Natural killer cell treated with Interleukin-12 subunit alpha and Interleukin-12 subunit beta and Interleukin-15 and Interleukin-18, amount 100 ng/mL, for 72 hours (primary cell): ENCODE data around the gene ZPLD1. TPM values are rescaled to one million over a fixed set of nuclear protein-coding genes. Genes with fewer than 3 reads are reported as not detected.

Experiments used
- ATAC-seq, 2 donors: fragments of 150-1000 bp; cut with Tn5 transposase in 1 of 2; sonication (Bioruptor Pico), chemical (Tn5 transposase) in 1 of 2; 2 replicates each; pipeline ENCODE4 v1.10.0; 2021
- DNase-seq: peaks from one replicate; pipeline ENCODE4 v3.0.0; 2022; ENCODE audit warnings: low spot score
- H3K27ac Mint-ChIP-seq, 2 donors: 1 replicate in 1 of 2; 2 replicates in 1 of 2; pipeline ENCODE4 v1.8.0; 2022; ENCODE audit warnings: mixed read lengths in 2 of 2, mild to moderate bottlenecking in 1 of 2, moderate library complexity in 1 of 2
- H3K27me3 Mint-ChIP-seq, 2 donors: 1 replicate in 1 of 2; 2 replicates in 1 of 2; pipeline ENCODE4 v1.8.0; 2022; ENCODE audit warnings: mixed read lengths in 2 of 2
- H3K36me3 Mint-ChIP-seq: one replicate; pipeline ENCODE4 v1.8.0; 2022; ENCODE audit warnings: mixed read lengths
- H3K4me1 Mint-ChIP-seq, 2 donors: 1 replicate in 1 of 2; 2 replicates in 1 of 2; pipeline ENCODE4 v1.8.0; 2022; ENCODE audit warnings: low read depth in 2 of 2, mixed read lengths in 2 of 2, mild to moderate bottlenecking in 1 of 2
- H3K4me3 Mint-ChIP-seq: one replicate; pipeline ENCODE4 v1.8.0; 2022; ENCODE audit warnings: mixed read lengths
- H3K9me3 Mint-ChIP-seq: 2 replicates; pipeline ENCODE4 v1.8.0; 2022; ENCODE audit warnings: mixed read lengths
- total RNA-seq, 2 donors: library from RNA; stranded (reverse); gene quantifications; one replicate each; pipeline ENCODE4 v1.2.3, GENCODE V29; 2022

Gene ZPLD1
- total RNA-seq, 2 donors from 2014 or later, result not detected

- Mint-ChIP-seq H3K27me3 (no peaks in the 10 kb centered on the region), H3K4me3 (no peak overlapping the region), H3K4me1 (no peaks in the 10 kb centered on the region), H3K36me3 (no peaks in the 10 kb centered on the region), H3K9me3 (peaks cover 1% of the 10 kb centered on the region), H3K27ac (no peak overlapping the region)
- ATAC-seq (no peak), DNase-seq (no peak)
Measured at GRCh38 chr3:102476198-102476597, 41.4 kb downstream of the ZPLD1 start.

GRCh38 chr3:102478160-102478559 lies 43.3 kb downstream of the ZPLD1 start:
- no peaks in the 10 kb centered on the region for H3K9me3 Mint-ChIP-seq
- no peaks in the 10 kb centered on the region for H3K36me3 Mint-ChIP-seq
- no peaks in the 10 kb centered on the region for H3K27me3 Mint-ChIP-seq
- no peak for DNase-seq
- no peak overlapping the region for H3K27ac Mint-ChIP-seq
- H3K4me1 Mint-ChIP-seq, result no peaks in the 10 kb centered on the region
- no peak overlapping the region for H3K4me3 Mint-ChIP-seq
- ATAC-seq, result no peak

- ATAC-seq (no peak), DNase-seq (no peak)
- H3K36me3 Mint-ChIP-seq, result no peaks in the 10 kb centered on the region
- no peak overlapping the region for H3K4me3 Mint-ChIP-seq
- no peaks in the 10 kb centered on the region for H3K9me3 Mint-ChIP-seq
- H3K4me1 Mint-ChIP-seq, result no peaks in the 10 kb centered on the region
- no peak overlapping the region for H3K27ac Mint-ChIP-seq
- no peaks in the 10 kb centered on the region for H3K27me3 Mint-ChIP-seq
Measured at GRCh38 chr3:102480139-102480538, 45.3 kb downstream of the ZPLD1 start.

- H3K36me3 Mint-ChIP-seq, result no peaks in the 10 kb centered on the region
- H3K4me3 Mint-ChIP-seq, result peak overlapping the region; percentile 24
- H3K4me1 Mint-ChIP-seq, result no peaks in the 10 kb centered on the region
- H3K27me3 Mint-ChIP-seq, result no peaks in the 10 kb centered on the region
- no peaks in the 10 kb centered on the region for H3K9me3 Mint-ChIP-seq
- ATAC-seq (no peak), DNase-seq (no peak)
- H3K27ac Mint-ChIP-seq, result no peak overlapping the region
Measured at GRCh38 chr3:102481050-102481449, 46.2 kb downstream of the ZPLD1 start.

GRCh38 chr3:102483556-102483955 lies 48.7 kb downstream of the ZPLD1 start:
- Mint-ChIP-seq H3K36me3 (no peaks in the 10 kb centered on the region), H3K27ac (no peak overlapping the region), H3K4me1 (no peaks in the 10 kb centered on the region), H3K27me3 (no peaks in the 10 kb centered on the region), H3K9me3 (no peaks in the 10 kb centered on the region), H3K4me3 (no peak overlapping the region)
- ATAC-seq (no peak), DNase-seq (no peak)

GRCh38 chr3:102484363-102484762 lies 49.5 kb downstream of the ZPLD1 start:
- DNase-seq (no peak), ATAC-seq (no peak)
- no peaks in the 10 kb centered on the region for H3K27me3 Mint-ChIP-seq
- H3K4me3 Mint-ChIP-seq, result no peak overlapping the region
- H3K27ac Mint-ChIP-seq, result no peak overlapping the region
- H3K9me3 Mint-ChIP-seq, result no peaks in the 10 kb centered on the region
- H3K4me1 Mint-ChIP-seq, result no peaks in the 10 kb centered on the region
- H3K36me3 Mint-ChIP-seq, result no peaks in the 10 kb centered on the region

GRCh38 chr3:102485701-102486100 lies 50.9 kb downstream of the ZPLD1 start:
- H3K27me3 Mint-ChIP-seq, result no peaks in the 10 kb centered on the region
- no peaks in the 10 kb centered on the region for H3K36me3 Mint-ChIP-seq
- no peak overlapping the region for H3K27ac Mint-ChIP-seq
- ATAC-seq (no peak), DNase-seq (no peak)
- no peaks in the 10 kb centered on the region for H3K9me3 Mint-ChIP-seq
- no peaks in the 10 kb centered on the region for H3K4me1 Mint-ChIP-seq
- H3K4me3 Mint-ChIP-seq, result no peak overlapping the region

- H3K27ac Mint-ChIP-seq, result no peak overlapping the region
- no peaks in the 10 kb centered on the region for H3K9me3 Mint-ChIP-seq
- no peaks in the 10 kb centered on the region for H3K36me3 Mint-ChIP-seq
- H3K4me1 Mint-ChIP-seq, result no peaks in the 10 kb centered on the region
- DNase-seq, result no peak
- H3K27me3 Mint-ChIP-seq, result no peaks in the 10 kb centered on the region
- ATAC-seq, result no peak
- no peak overlapping the region for H3K4me3 Mint-ChIP-seq
Measured at GRCh38 chr3:102488331-102488730, 53.5 kb downstream of the ZPLD1 start.

GRCh38 chr3:102492300-102492699 lies 57.5 kb downstream of the ZPLD1 start:
- H3K9me3 Mint-ChIP-seq, result peaks cover 5% of the 10 kb centered on the region
- no peaks in the 10 kb centered on the region for H3K36me3 Mint-ChIP-seq
- DNase-seq (no peak), ATAC-seq (no peak)
- no peak overlapping the region for H3K27ac Mint-ChIP-seq
- no peaks in the 10 kb centered on the region for H3K4me1 Mint-ChIP-seq
- no peaks in the 10 kb centered on the region for H3K27me3 Mint-ChIP-seq
- H3K4me3 Mint-ChIP-seq, result no peak overlapping the region

GRCh38 chr3:102497571-102497970 lies 62.8 kb downstream of the ZPLD1 start:
- H3K27me3 Mint-ChIP-seq, result no peaks in the 10 kb centered on the region

GRCh38 chr3:102505542-102505941 lies 70.7 kb downstream of the ZPLD1 start:
- no peak overlapping the region for H3K4me3 Mint-ChIP-seq
- no peak for ATAC-seq
- no peak overlapping the region for H3K27ac Mint-ChIP-seq
- H3K9me3 Mint-ChIP-seq, result peaks cover 11% of the 10 kb centered on the region
- no peaks in the 10 kb centered on the region for H3K4me1 Mint-ChIP-seq
- no peaks in the 10 kb centered on the region for H3K36me3 Mint-ChIP-seq
- peaks cover 0 to 5% of the 10 kb centered on the region in 2 donors for H3K27me3 Mint-ChIP-seq
- DNase-seq, result no peak

More at GRCh38 chr3:102497571-102497970, 62.8 kb downstream of the ZPLD1 start:
- DNase-seq (no peak), ATAC-seq (no peak)
- H3K4me1 Mint-ChIP-seq, result no peaks in the 10 kb centered on the region
- H3K4me3 Mint-ChIP-seq, result no peak overlapping the region
- H3K9me3 Mint-ChIP-seq, result peaks cover 6% of the 10 kb centered on the region
- H3K27ac Mint-ChIP-seq, result no peak overlapping the region
- no peaks in the 10 kb centered on the region for H3K36me3 Mint-ChIP-seq

- peaks cover 0 to 5% of the 10 kb centered on the region in 2 donors for H3K27me3 Mint-ChIP-seq
- H3K9me3 Mint-ChIP-seq, result peaks cover 3% of the 10 kb centered on the region
- H3K4me1 Mint-ChIP-seq, result no peaks in the 10 kb centered on the region
- H3K4me3 Mint-ChIP-seq, result no peak overlapping the region
- no peaks in the 10 kb centered on the region for H3K36me3 Mint-ChIP-seq
- DNase-seq (no peak), ATAC-seq (no peak)
- no peak overlapping the region for H3K27ac Mint-ChIP-seq
Measured at GRCh38 chr3:102510663-102511062, 75.8 kb downstream of the ZPLD1 start.

- ATAC-seq, result no peak
- H3K4me1 Mint-ChIP-seq, result no peaks in the 10 kb centered on the region
Measured at GRCh38 chr3:102511168-102511567, 76.4 kb downstream of the ZPLD1 start.

GRCh38 chr3:102511639-102512038 lies 76.8 kb downstream of the ZPLD1 start:
- Mint-ChIP-seq H3K36me3 (no peaks in the 10 kb centered on the region), H3K27me3 (peaks cover 0 to 5% of the 10 kb centered on the region in 2 donors), H3K4me3 (no peak overlapping the region), H3K27ac (no peak overlapping the region), H3K9me3 (no peaks in the 10 kb centered on the region), H3K4me1 (no peaks in the 10 kb centered on the region)
- no peak for ATAC-seq
- DNase-seq, result no peak

More at GRCh38 chr3:102511168-102511567, 76.4 kb downstream of the ZPLD1 start:
- no peak for DNase-seq
- Mint-ChIP-seq H3K27ac (no peak overlapping the region), H3K9me3 (peaks cover 3% of the 10 kb centered on the region), H3K36me3 (no peaks in the 10 kb centered on the region), H3K27me3 (peaks cover 0 to 5% of the 10 kb centered on the region in 2 donors), H3K4me3 (no peak overlapping the region)

- no peaks in the 10 kb centered on the region for H3K9me3 Mint-ChIP-seq
- H3K27me3 Mint-ChIP-seq, result peaks cover 0 to 5% of the 10 kb centered on the region in 2 donors
- ATAC-seq (no peak), DNase-seq (no peak)
- H3K36me3 Mint-ChIP-seq, result no peaks in the 10 kb centered on the region
- H3K4me1 Mint-ChIP-seq, result no peaks in the 10 kb centered on the region
- no peak overlapping the region for H3K4me3 Mint-ChIP-seq
- H3K27ac Mint-ChIP-seq, result no peak overlapping the region
Measured at GRCh38 chr3:102512734-102513504, 78.1 kb downstream of the ZPLD1 start.
